ENCODE measurements around the gene TGFB1I1.
"Not testable (repeated sequence)": the region's sequence is repeated elsewhere in the genome, so short reads cannot be mapped to it uniquely, and the experiment has no call there.

The TGFB1I1 gene

GRCh38 chr16:31517800-31518402 is 45.9 kb downstream of the TGFB1I1 start:
- no peak for DNase-seq

GRCh38 chr16:31519759-31520431 is 47.9 kb downstream of the TGFB1I1 start:
- DNase-seq, result no peak

DNA sequence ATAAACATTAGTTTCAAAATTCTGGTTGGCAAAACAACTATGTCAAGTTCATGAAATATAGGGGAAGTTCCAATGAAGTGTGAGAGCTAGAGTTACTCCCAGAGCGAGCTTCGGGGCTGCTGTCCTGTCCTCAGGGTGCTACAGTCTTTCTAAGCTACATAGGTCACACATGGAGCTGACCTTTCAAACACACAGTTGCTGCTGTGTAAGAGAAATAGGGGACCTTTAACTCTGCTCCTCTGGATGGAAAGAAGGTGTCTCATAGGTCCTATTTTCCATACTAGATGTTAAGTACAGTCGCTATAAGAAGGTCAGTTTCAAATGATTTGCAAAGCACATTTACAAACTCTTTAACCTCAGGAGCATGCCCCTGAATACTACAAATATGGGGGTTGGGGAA is 49.4 kb downstream of the TGFB1I1 start:
- no peak for DNase-seq

- DNase-seq, result no peak
Observed at GRCh38 chr16:31522071-31522470, 50.1 kb downstream of the TGFB1I1 start.

GRCh38 chr16:31523768-31524167 is 51.8 kb downstream of the TGFB1I1 start:
- DNase-seq, result not testable (repeated sequence)

DNA sequence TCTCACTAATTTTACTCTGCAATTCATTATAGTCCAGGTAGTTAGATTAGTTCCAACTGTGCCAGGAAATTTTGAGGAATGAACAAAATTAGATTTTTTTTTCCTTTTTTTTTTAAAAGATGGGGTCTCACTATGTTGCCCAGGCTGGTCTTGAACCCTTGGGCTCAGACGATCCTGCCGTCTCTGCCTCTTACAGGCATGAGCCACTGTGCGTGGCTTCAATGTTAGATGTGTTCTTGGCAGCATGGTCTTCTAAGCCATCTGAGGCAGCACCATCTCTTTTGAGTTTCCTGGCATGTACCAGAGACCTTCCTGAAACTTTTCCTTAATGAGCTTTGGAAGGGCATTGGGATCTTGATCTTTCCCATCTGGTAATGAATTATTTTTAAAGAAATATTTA is 53.2 kb downstream of the TGFB1I1 start:
- DNase-seq, result no peak

All from T-helper 2 cell (primary cell).